HEK293T (cell line): ENCODE results near the gene HPCAL1.

ENCODE experiments used
- BHLHE40 ChIP-seq: fragments of 450-650 bp; IDR thresholded peaks from 2 replicates; pipeline ENCODE4 v1.6.1; 2016; ENCODE audit warnings: mild to moderate bottlenecking, moderate library complexity, borderline replicate concordance
- ELF4 ChIP-seq: fragments of 450-650 bp; IDR thresholded peaks from 2 replicates; pipeline ENCODE4 v1.6.1; 2017; ENCODE audit warnings: antibody characterized with exemption
- FOXA1 ChIP-seq: fragments of 450-650 bp; IDR thresholded peaks from 2 replicates; pipeline ENCODE4 v1.6.1; 2016; ENCODE audit warnings: mild to moderate bottlenecking
- FOXM1 ChIP-seq: fragments of 450-650 bp; IDR thresholded peaks from 2 replicates; pipeline ENCODE4 v1.6.1; 2017; ENCODE audit warnings: mild to moderate bottlenecking, borderline replicate concordance
- SUZ12 ChIP-seq: fragments of 450-650 bp; IDR thresholded peaks from 2 replicates; pipeline ENCODE4 v1.6.1; 2016; ENCODE audit warnings: mild to moderate bottlenecking

GRCh38 chr2:10297959-10298531, 4.7 kb upstream of the HPCAL1 start:
- TF ChIP-seq FOXA1 (no peak), ELF4 (no peak), FOXM1 (no peak), SUZ12 (no peak), BHLHE40 (no peak)
